Gastroesophageal sphincter (tissue), 4 donors: ENCODE data around the gene CLASP1. TPM values are rescaled to one million over a fixed set of nuclear protein-coding genes. Genes with fewer than 3 reads are reported as not detected.
"Not testable (repeated sequence)": the region's sequence is repeated elsewhere in the genome, so short reads cannot be mapped to it uniquely, and the experiment has no call there.

Source experiments
- ATAC-seq: fragments of 150-250 bp; one replicate; pipeline ENCODE4 v1.9.1; 2016; ENCODE audit warnings: mild to moderate bottlenecking, moderate library complexity
- H3K27ac ChIP-seq, 4 donors: fragments of 200-600 bp; sonication (generic) in 3 of 4; 1 replicate in 3 of 4; 2 replicates in 1 of 4; pipeline ENCODE4 v1.5.1; 2016 to 2019
- H3K27me3 ChIP-seq: fragments of 200-600 bp; sonication (generic); one replicate; pipeline ENCODE4 v1.5.1; 2019
- H3K36me3 ChIP-seq, 2 donors: fragments of 200-600 bp; sonication (generic); one replicate each; pipeline ENCODE4 v1.5.1; 2019; ENCODE audit warnings: control low read depth in 1 of 2
- H3K4me1 ChIP-seq, 3 donors: fragments of 200-600 bp; sonication (generic); 1 replicate in 2 of 3; 2 replicates in 1 of 3; pipeline ENCODE4 v1.5.1; 2016 to 2019; ENCODE audit warnings: control low read depth in 2 of 3
- H3K4me3 ChIP-seq, 2 donors: fragments of 200-600 bp; sonication (generic); one replicate each; pipeline ENCODE4 v1.5.1; 2019; ENCODE audit warnings: mild to moderate bottlenecking in 1 of 2, moderate library complexity in 1 of 2
- H3K9me3 ChIP-seq, 3 donors: fragments of 200-600 bp; sonication (generic); one replicate each; pipeline ENCODE4 v1.5.1; 2017 to 2019; ENCODE audit warnings: control low read depth in 2 of 3
- CTCF ChIP-seq, 4 experiments: fragments of 200-600 bp in 2 of 4; fragments of 450-650 bp in 2 of 4; sonication (generic) in 1 of 4; IDR thresholded peaks; one replicate each; pipeline ENCODE4 v1.5.1; 2017 to 2019; ENCODE audit warnings: antibody characterized with exemption in 4 of 4, mild to moderate bottlenecking in 2 of 4, moderate library complexity in 2 of 4
- EP300 ChIP-seq: sonication (generic); formaldehyde crosslinking; IDR thresholded peaks from one replicate; pipeline ENCODE4 v1.6.1; 2017; ENCODE audit warnings: antibody characterized with exemption, mild to moderate bottlenecking
- POLR2A ChIP-seq, 2 donors: fragments of 450-650 bp; IDR thresholded peaks; one replicate each; pipeline ENCODE4 v1.6.1; 2017; ENCODE audit warnings: antibody characterized with exemption in 2 of 2, mild to moderate bottlenecking in 2 of 2, moderate library complexity in 1 of 2
- POLR2AphosphoS5 ChIP-seq: sonication (generic); formaldehyde crosslinking; IDR thresholded peaks from one replicate; pipeline ENCODE4 v1.6.1; 2017; ENCODE audit warnings: antibody characterized with exemption
- WGBS, 2 donors: methylation state at CpG; one replicate each; pipeline ENCODE4 v1.1.5; 2018; ENCODE audit warnings: low coverage in 1 of 2; 5-methylcytosine and 5-hydroxymethylcytosine counted together
- total RNA-seq, 4 donors: library from RNA; depleted of rRNA; stranded (reverse); fragments of >200 nt; gene quantifications; one replicate each; pipeline ENCODE4 v1.1.0, GENCODE V29; 2016

The CLASP1 gene
- total RNA-seq, 4 donors from 2014 or later = 72.0 to 108 (median 84.7) TPM

GRCh38 chr2:121321476-121321875 is 327.8 kb downstream of the CLASP1 start:
- Histone ChIP-seq H3K9me3 (no peaks in the 10 kb centered on the region), H3K36me3 (no peaks in the 10 kb centered on the region), H3K27me3 (peaks cover 10% of the 10 kb centered on the region), H3K4me1 (no peaks in the 10 kb centered on the region), H3K4me3 (no peak overlapping the region), H3K27ac (no peak overlapping the region)
- no peak for ATAC-seq
- TF ChIP-seq POLR2A (IDR thresholded peaks at IDR 0.05) (no peak), EP300 (no peak), CTCF (IDR thresholded peaks at IDR 0.05) (no peak), POLR2AphosphoS5 (no peak)
- 88% methylated on average over 4 of the region's 8 CpGs; no CpG with 5 or more reads in 1 of the 2 donors for WGBS, 2 donors

GRCh38 chr2:121319941-121320340 is 329.3 kb downstream of the CLASP1 start:
- Histone ChIP-seq H3K36me3 (no peaks in the 10 kb centered on the region), H3K27ac (no peak overlapping the region), H3K4me3 (no peak overlapping the region), H3K4me1 (no peaks in the 10 kb centered on the region), H3K27me3 (peaks cover 10% of the 10 kb centered on the region), H3K9me3 (no peaks in the 10 kb centered on the region)
- WGBS, 2 donors = 40 to 94% methylated on average over 1 to 2 of the region's 3 CpGs
- no peak for TF ChIP-seq POLR2A (IDR thresholded peaks at IDR 0.05)
- TF ChIP-seq EP300 = no peak
- no peak for TF ChIP-seq POLR2AphosphoS5
- TF ChIP-seq CTCF (IDR thresholded peaks at IDR 0.05) = no peak
- ATAC-seq = no peak

- Histone ChIP-seq H3K9me3 (no peaks in the 10 kb centered on the region), H3K4me3 (no peak overlapping the region), H3K27ac (no peak overlapping the region), H3K36me3 (no peaks in the 10 kb centered on the region), H3K27me3 (peaks cover 8% of the 10 kb centered on the region), H3K4me1 (no peaks in the 10 kb centered on the region)
- no peak for ATAC-seq
- TF ChIP-seq POLR2AphosphoS5 = no peak
- no peak for TF ChIP-seq CTCF (IDR thresholded peaks at IDR 0.05)
- no peak for TF ChIP-seq EP300
- TF ChIP-seq POLR2A (IDR thresholded peaks at IDR 0.05) = no peak
- 88% methylated on average over 4 of the region's 7 CpGs; no CpG with 5 or more reads in 1 of the 2 donors for WGBS, 2 donors
These were observed 332.3 kb downstream of the CLASP1 start for GRCh38 chr2:121316986-121317385.

- not testable (repeated sequence) for H3K27ac ChIP-seq, ATAC-seq, H3K4me3 ChIP-seq, H3K9me3 ChIP-seq, H3K27me3 ChIP-seq, H3K4me1 ChIP-seq, H3K36me3 ChIP-seq
- 75 to 80% methylated on average over 10 of the region's 15 CpGs for WGBS, 2 donors
These were observed 335.6 kb downstream of the CLASP1 start for GRCh38 chr2:121313701-121314100.

GRCh38 chr2:121309801-121310200 is 339.5 kb downstream of the CLASP1 start:
- TF ChIP-seq EP300 = no peak
- no peak for TF ChIP-seq POLR2AphosphoS5
- TF ChIP-seq CTCF (IDR thresholded peaks at IDR 0.05) = no peak
- TF ChIP-seq POLR2A (IDR thresholded peaks at IDR 0.05) = no peak
- no peaks in the 10 kb centered on the region for H3K27me3 ChIP-seq
- H3K4me3 ChIP-seq = no peak overlapping the region
- H3K9me3 ChIP-seq = peaks cover 0 to 8% (median 0%) of the 10 kb centered on the region in 3 donors
- no peak overlapping the region for H3K27ac ChIP-seq
- WGBS, 2 donors = 26 to 30% methylated on average over 3 of the region's 3 CpGs
- H3K36me3 ChIP-seq = no peaks in the 10 kb centered on the region
- no peaks in the 10 kb centered on the region for H3K4me1 ChIP-seq
- no peak for ATAC-seq

GRCh38 chr2:121309323-121309722 is 339.9 kb downstream of the CLASP1 start:
- Histone ChIP-seq H3K27me3 (no peaks in the 10 kb centered on the region), H3K4me3 (no peak overlapping the region), H3K36me3 (no peaks in the 10 kb centered on the region), H3K9me3 (peaks cover 0 to 8% (median 0%) of the 10 kb centered on the region in 3 donors), H3K4me1 (no peaks in the 10 kb centered on the region), H3K27ac (no peak overlapping the region)
- no peak for TF ChIP-seq CTCF (IDR thresholded peaks at IDR 0.05)
- TF ChIP-seq EP300 = no peak
- TF ChIP-seq POLR2A (IDR thresholded peaks at IDR 0.05) = no peak
- TF ChIP-seq POLR2AphosphoS5 = no peak
- ATAC-seq = no peak
